GM19468 (cell line): Measurements from ENCODE around the gene TMEM52.
A peak's percentile ranks its signal among the peaks of the same experiment; 100 is the strongest.

Experiments used
- ATAC-seq: cut with Tn5 transposase; IDR thresholded peaks from one replicate; pipeline ENCODE4 v1.9.1; 2021; ENCODE audit warnings: mild to moderate bottlenecking, moderate library complexity, moderate number of reproducible peaks; ENCODE audit not compliant: unreplicated experiment; ENCODE audit errors: extremely low read depth

The TMEM52 gene

GRCh38 chr1:1928231-1929101 is 9.4 kb upstream of the TMEM52 start:
- ATAC-seq = no peak

DNA sequence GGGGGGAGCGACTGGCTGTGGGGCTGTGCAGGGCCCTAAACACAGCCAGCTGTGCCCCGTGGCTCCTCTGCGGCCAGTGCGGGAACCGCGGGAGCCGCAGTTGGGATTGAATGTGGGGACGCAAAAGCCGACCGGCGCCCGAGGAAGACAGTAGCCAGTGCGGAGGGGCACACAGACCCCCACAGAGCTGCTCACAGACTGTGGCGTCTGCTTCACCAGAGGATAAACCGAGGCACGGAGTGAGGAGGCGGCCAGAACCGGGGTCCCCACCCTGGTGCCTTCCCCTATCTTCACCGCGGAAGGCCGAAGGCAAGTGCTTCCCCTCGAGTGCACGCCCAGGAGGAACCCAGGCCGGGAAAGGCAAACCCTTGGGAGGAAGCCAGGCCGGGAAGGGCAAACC is 8.7 kb upstream of the TMEM52 start:
- no peak for ATAC-seq

DNA sequence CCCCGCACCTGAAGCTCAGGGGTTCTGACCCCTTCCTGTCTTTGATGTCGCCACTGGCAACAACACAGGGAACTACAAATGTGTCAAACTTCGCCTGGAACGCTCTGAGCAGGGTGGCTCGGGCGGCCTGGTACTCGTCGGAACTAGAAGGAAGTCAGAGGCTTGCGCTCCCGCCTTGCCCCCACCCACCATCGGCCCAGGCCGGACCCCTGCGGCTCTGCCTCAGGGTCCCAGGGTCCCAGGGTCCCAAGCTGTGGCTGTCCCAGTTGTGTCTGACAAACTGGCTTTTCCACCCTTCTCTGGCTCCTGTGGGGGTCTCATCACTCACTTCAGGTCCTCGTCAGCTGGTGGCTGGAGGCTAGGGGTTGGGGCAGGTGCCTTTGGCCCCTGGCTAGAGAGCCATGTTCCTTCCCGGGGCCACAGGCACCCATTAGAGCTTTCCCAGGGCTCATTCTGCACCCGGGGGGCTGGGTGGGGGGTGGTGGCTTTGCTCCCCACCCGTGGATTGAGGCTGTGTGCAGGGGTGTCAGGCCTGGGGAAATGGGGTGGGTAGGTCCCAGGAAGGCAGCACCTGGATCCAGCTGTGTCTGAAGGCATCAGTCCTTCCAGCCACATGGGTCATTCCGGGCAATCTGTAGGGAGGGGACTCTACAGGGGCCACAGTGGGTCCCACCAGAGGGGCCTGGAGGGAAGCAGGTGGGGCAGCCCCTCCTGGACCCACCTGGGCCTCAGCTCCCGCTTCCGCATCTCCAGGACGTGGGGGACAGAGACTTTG is 8.0 kb upstream of the TMEM52 start:
- ATAC-seq = no peak

DNA sequence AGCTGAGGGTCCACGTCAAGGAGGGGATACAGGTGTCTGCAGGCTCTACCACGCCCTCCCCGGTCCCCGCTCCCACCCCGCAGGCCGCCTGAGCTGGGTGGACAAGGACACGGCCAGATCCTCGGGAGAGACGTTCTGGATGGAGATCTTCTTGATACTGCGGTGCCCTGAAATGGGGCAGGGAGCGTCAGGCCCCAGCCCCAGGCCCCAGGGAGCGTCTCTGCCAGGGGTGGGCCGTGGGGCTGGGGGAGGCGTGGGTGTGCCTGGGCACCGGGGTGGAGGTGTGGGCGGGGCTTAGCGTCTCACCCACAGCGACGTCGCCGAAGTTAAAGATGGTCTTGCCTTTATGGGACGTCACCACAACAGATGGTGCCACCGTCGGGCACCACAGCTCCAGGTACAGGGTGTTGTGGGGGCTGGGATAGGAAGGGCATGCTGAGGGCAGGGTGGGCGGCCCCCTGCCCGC is 7.3 kb upstream of the TMEM52 start:
- no peak for ATAC-seq

DNA sequence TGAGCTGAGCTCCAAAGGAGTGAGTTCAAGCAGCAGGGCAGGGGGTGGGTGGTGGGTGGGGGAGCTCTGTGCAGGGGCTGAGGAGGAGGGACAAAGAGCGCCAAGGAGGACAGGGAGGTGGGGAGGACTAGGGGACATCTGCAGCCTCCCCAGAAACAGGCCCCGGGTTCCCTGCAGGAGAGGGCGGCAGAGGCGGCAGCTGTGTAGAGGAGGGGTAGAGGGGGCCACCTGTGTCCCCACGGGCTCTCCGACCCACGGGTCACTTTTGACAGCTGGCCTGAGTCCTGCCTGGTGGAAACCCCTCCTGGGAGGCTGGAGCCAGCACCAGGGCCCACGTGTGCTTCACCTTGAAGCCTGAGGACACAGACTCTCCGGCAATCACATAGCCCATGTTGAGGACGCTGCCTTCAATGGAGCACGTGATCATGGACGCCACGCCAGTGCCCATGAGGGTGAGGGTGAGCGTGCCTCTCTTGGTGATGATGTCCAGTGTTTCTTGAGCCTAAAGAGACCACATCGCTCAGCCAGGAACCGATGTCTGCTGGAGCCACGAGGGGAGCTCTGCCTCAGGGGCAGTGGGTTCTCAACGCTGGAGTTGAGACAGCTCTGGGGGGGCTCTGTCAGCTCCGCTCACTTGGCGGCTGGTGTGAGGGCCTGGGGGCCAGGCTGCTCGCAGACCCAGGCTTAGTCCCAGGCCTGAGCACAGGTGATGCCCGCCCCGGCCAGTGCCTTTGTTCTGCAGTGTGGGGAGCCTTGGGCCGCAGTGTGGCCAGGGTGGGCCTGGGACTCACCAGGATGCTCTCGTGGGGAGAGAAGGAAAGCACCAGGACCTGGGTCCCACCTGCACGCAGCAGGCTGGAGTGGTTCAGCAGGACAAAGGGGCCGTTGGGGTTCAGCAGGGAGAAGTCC is 6.6 kb upstream of the TMEM52 start:
- ATAC-seq = no peak

GRCh38 chr1:1924849-1925248 is 5.8 kb upstream of the TMEM52 start:
- ATAC-seq = no peak

GRCh38 chr1:1924386-1924785 is 5.3 kb upstream of the TMEM52 start:
- ATAC-seq = no peak

DNA sequence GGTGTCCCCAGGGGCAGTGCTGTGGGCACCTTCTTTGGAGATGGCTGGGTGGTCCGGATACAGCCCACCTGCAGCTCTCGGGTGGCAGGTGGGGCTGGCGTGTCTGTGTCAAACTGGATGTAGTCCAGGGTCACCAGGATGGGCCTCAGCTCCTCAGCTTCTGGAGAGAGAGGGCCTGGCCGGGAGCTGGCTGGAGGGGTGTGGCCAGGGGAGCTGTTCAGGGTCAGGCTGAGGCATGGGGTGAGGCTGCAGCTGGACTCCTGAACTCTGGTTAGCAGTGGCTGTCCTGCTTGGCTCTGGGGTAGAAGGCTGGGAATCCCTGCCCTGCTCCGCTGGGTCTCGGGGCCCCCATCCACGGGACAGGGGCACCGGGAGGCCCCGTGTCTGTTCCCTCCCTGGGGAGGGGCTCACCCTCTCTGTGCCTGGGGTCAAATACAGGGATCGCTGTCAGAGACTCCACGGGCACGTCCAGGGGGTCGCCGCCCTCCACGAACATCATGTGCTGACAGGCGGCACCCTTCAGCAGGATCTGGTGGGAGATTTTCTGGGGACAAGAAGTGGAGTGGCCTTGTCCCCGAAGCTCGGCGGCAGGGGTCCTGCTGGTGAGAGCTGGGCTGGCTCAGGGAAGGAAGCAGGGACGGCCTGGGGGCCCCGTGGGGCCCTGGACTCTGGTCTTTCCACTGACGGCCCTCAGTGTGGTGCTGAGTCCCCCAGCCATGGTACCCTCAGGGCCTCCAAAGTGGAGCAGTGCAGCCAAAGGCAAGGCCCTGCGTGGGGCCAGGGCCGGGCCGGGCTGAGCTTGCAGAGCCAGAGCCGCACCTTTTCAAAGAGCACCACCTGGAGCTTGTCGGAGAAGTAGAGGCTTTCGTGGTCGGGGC is 4.1 kb upstream of the TMEM52 start:
- ATAC-seq = no peak

DNA sequence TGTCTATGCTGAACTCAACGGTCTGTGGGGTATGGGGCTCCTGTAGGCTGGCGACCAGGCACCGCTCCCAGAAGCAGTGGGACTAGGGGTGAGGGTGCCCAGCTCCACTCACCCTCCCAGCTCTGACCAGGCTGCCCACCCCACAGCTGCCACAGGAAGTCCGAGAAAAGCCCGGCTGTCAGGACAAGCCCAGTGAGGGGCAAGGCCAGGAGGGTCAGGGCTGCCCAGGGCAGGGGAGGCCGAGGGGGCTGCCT is 3.5 kb upstream of the TMEM52 start:
- ATAC-seq = no peak

DNA sequence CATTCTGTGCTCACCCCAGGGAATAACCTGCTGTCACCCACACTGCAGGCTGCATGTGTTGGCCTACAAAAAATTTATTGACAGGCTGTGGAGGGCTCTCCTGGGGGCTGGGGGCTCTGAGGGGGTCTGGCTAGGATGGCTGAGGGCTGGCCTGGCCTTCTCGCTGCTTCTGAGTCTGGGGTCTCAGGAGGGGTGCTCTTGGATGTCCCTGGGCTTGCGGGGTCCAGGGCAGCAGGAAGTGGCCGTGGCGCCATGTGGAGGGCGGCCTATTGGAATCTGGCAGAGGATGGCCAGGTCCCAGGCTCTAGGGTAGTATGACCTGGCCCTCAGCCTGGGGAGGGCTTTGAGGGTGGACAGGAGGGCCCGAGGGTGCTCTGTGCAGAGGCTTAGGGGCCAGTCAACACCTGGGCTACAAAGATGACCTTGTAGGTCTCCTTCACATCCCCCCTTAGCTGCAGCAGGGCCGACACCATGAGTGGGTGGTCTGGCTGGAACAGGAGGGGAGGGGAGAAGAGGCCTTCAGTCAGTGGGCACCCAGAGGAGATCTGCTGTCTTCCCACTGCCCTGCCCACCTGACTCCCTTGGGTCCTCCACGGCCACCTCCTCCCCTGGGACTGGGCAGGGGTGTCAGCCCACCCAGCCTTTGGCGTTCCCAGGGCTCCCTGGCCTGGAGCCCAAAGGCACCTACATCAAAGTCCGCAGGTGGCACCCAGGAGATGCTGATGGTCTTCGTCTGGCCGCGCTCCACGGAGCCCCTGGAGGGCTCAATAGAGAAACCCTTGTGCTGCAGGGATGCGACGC is 3.0 kb upstream of the TMEM52 start:
- no peak for ATAC-seq

DNA sequence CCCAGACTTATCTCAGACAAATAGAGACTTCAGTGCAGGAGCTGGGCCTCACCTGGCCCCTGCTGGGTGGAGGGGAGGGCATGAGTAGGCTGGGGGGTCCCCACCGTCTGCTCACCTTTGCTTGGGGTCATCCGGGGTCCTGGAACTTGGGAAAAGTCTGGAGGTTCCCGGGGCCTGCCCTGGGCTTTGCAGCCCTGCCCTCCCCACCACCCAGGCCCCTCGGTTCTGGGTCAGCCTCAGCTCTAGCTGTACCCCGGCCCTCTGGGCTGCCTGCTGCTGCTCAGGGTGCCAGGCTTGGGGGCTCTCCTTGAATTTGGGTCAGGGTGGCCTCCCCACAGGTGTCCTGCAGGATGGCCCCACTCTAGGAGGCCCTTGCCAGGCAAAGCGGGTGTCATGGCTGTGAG is 2.4 kb upstream of the TMEM52 start:
- no peak for ATAC-seq

DNA sequence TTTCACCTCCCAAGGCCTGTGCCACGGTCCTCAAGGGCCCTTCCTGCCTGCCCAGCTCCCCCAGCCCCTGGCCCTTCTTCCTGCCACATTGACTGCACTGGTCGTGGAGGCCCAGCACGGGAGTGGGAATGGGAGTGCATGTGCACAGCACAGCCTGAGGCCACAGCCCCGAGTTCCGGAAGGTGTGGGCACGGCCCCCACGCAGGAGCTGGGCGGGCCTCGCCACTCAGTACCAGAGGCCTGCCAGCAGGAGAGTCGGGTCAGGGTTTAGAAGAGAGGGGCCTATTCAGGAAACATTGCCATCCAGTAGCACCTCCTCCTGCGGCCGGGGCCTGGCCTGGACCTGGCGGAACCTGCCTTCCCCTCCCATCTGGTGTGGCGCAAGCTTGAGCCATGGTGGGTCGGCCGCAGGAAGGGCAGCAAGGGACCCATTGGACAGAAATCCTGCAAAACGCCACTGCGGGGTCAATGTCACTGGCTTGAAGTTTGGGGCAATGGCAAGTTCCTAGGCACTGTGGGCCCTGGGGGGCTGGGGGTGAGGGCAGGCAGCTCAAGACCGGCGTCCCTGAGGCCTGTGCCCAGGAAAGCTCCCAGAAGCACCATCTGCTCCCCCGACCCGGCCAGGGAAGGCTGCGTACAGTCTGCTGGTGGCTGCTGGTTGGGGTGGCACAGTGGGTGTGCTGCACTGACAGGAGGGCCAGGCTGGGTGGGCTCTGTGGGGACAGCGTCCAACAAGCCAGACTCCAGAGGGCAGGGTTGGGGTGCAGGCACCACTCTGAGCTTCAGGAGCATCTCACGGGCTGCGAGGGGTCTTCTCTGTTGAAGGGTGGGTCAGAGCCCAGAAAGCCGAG is 1.8 kb upstream of the TMEM52 start:
- no peak for ATAC-seq

DNA sequence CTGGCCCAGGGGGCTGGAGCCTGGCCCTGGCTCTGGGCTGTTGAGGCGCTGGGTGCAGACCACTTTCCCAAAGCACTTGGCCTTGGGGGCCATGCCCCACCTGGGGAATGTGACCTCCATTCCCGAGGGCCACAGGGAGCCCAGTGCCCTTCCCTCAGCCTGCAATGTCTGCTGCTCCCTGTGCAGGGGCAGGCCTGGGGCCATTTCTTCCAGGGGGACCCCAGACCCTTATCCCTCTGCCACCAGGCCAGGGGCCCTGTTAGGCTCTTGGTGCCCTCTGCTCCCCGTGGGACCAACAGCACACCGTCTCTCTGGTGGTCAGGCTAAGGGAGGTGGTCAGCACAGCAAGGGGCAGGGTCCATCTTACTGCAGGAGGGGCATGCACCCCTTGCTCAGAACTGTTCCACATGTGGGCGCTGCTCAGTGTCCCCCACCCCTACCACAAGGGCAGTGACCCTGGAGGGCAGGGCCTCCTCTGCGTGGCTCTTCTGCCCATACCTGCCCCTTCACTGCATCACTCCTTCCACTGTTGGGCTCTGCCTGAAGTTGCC is 1.1 kb upstream of the TMEM52 start:
- ATAC-seq = no peak

DNA sequence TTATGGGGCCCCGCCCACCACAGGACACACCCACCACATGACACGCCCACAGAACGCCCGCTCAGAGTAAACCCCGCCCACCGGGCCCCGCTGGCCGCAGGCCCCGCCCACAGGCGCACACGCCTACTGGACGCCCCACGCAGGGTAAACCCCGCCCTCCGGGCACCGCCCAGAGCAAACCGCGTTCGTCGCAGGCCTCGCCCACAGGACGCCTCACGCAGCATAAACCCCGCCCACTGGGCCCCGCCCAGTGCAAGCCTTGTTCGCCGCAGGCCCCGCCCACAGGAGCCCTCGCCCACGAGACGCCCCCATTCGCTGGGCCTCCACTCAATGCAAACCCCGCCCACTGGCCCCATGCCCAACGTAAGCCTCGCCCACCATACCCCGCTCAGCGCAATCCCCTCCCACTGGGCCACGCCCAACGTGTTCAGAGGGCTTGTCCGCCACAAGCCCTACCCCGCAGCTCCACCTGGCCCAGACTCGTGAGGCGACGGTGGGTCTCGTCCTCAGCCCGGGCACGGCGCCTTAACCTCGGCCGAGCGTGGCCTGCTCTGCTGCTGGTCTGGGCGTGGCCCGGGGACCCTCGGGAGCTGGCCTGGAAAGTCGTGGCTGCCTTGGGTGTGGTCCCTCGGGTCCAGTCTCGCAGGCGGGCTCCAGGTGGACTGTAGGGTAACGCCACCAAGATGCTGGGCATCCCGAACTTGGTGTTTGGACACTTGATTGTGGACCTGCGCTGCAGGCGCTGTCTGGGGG is 401 bp upstream of the TMEM52 start:
- ATAC-seq = peak; percentile 82

GRCh38 chr1:1917995-1918900 is 831 bp downstream of the TMEM52 start:
- ATAC-seq = no peak
